ENCODE results near the gene RBM34. TPM values are rescaled to one million over a fixed set of nuclear protein-coding genes. Genes with fewer than 3 reads are reported as not detected.
"Not testable (repeated sequence)": the region's sequence is repeated elsewhere in the genome, so short reads cannot be mapped to it uniquely, and the experiment has no call there.

RBM34 gene
- total RNA-seq, 1 donor from 2014 or later = 67.0 TPM

- not testable (repeated sequence) for DNase-seq (ENCODE audit: low spot score)
Observed at GRCh38 chr1:235091319-235092044, 69.6 kb downstream of the RBM34 start.

GRCh38 chr1:235090406-235091069 is 70.5 kb downstream of the RBM34 start:
- no peak for DNase-seq (ENCODE audit: low spot score)

- no peak for DNase-seq (ENCODE audit: low spot score)
Observed at GRCh38 chr1:235088907-235089306, 72.1 kb downstream of the RBM34 start.

- DNase-seq (ENCODE audit: low spot score) = no peak
Observed at GRCh38 chr1:235088430-235088829, 72.6 kb downstream of the RBM34 start.

GRCh38 chr1:235087906-235088305 is 73.1 kb downstream of the RBM34 start:
- DNase-seq (ENCODE audit: low spot score) = no peak

- DNase-seq (ENCODE audit: low spot score) = not testable (repeated sequence)
Observed at GRCh38 chr1:235085411-235086117, 75.5 kb downstream of the RBM34 start.

Other genes starting within 250 kb of the RBM34 start
- gene TOMM20, start 32.4 kb downstream of the RBM34 start, total RNA-seq = 104 TPM
- gene ARID4B, start 166.9 kb upstream of the RBM34 start, total RNA-seq = 52.9 TPM
- gene GGPS1, start 167.3 kb upstream of the RBM34 start, total RNA-seq = 40.7 TPM
- gene TBCE, start 206.2 kb upstream of the RBM34 start, total RNA-seq = 30.7 TPM

Data from ureter (tissue), 1 donor.